Body of pancreas (tissue), 4 donors: ENCODE measurements around the gene CCDC83.

Experiments used
- POLR2A ChIP-seq, 3 donors: fragments of 450-650 bp; IDR thresholded peaks; one replicate each; pipeline ENCODE4 v1.6.1; 2016; ENCODE audit warnings: antibody characterized with exemption in 3 of 3, mild to moderate bottlenecking in 2 of 3
- TF ChIP-seq, protein P1 (sequence below), 7 experiments: fragments of 450-650 bp in 4 of 7; fragments of 200-600 bp in 3 of 7; sonication (generic) in 3 of 7; IDR thresholded peaks; one replicate each; pipeline ENCODE4 v1.5.1; 2016 to 2019; ENCODE audit warnings: antibody characterized with exemption in 7 of 7

DNA sequence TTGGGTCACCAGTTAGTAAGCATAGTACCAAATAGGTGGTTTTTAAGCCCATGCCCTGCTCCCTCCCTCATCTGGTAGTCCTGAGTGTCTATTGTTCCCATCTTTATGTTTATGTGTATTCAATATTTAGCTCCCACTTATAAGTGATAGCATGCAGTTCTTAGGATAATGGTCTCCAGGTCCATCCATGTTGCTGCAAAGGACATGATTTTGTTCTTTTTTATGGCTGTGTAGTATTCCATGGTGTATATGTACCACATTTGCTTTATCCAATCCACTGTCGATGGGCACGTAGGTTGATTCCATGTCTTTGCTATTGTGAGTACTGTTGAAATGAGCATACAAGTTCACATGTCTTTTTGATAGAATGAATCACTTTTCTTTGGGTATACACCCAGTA lies 26.0 kb upstream of the CCDC83 start:
- TF ChIP-seq, protein P1, sequence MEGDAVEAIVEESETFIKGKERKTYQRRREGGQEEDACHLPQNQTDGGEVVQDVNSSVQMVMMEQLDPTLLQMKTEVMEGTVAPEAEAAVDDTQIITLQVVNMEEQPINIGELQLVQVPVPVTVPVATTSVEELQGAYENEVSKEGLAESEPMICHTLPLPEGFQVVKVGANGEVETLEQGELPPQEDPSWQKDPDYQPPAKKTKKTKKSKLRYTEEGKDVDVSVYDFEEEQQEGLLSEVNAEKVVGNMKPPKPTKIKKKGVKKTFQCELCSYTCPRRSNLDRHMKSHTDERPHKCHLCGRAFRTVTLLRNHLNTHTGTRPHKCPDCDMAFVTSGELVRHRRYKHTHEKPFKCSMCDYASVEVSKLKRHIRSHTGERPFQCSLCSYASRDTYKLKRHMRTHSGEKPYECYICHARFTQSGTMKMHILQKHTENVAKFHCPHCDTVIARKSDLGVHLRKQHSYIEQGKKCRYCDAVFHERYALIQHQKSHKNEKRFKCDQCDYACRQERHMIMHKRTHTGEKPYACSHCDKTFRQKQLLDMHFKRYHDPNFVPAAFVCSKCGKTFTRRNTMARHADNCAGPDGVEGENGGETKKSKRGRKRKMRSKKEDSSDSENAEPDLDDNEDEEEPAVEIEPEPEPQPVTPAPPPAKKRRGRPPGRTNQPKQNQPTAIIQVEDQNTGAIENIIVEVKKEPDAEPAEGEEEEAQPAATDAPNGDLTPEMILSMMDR (IDR thresholded peaks at IDR 0.05), result no peak
- no peak for TF ChIP-seq POLR2A (IDR thresholded peaks at IDR 0.05)
